PC-9 (cell line): ENCODE results near the gene TMEM125.

Experiments
- EZH2 ChIP-seq: fragments of 200-600 bp; sonication (generic); IDR thresholded peaks from 2 replicates; pipeline ENCODE4 v1.8.0; 2017; ENCODE audit warnings: antibody characterized with exemption, low read depth
- TF ChIP-seq, protein P1 (sequence below): fragments of 200-600 bp; sonication (generic); conservative IDR thresholded peaks from 2 replicates; pipeline ENCODE4 v1.6.1; 2017; ENCODE audit warnings: mixed run types, antibody characterized with exemption, mild to moderate bottlenecking, moderate library complexity

DNA sequence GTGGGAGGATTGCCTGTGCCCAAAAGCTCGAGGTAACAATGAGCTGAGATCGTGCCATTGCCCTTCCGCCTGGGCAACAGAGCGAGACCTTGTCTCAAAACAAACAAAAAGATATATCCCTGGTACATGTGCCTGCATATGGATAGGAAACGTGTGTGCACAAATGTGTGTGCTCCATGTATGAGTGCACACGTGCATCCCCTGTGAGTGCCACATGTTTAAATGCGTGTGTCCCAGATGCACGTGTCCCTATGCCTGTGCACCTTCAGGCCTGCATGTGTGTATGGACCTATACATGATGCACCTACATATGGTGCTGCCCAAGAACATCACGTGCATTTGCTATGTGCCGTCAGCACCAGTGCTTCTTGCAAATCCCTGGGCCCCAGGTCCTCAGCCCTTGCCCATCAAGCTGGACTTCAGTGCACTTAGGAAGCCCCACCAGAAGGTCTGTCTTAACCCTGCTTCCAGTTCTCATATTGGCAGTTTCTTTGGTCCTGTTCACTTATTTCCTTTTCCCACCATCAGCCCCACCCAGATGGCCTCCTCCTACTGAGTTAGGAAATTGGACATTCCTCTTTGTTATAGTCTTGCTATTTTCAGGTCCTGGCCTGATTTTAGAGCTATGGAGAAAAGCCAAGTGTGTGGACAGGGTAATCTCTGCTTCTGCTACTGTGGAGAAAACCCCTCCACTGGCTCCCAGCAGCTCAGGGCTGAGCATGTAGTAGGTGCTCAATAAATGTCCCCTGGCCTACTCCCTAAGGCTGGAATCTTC is 46.4 kb downstream of the TMEM125 start:
- TF ChIP-seq, protein P1, sequence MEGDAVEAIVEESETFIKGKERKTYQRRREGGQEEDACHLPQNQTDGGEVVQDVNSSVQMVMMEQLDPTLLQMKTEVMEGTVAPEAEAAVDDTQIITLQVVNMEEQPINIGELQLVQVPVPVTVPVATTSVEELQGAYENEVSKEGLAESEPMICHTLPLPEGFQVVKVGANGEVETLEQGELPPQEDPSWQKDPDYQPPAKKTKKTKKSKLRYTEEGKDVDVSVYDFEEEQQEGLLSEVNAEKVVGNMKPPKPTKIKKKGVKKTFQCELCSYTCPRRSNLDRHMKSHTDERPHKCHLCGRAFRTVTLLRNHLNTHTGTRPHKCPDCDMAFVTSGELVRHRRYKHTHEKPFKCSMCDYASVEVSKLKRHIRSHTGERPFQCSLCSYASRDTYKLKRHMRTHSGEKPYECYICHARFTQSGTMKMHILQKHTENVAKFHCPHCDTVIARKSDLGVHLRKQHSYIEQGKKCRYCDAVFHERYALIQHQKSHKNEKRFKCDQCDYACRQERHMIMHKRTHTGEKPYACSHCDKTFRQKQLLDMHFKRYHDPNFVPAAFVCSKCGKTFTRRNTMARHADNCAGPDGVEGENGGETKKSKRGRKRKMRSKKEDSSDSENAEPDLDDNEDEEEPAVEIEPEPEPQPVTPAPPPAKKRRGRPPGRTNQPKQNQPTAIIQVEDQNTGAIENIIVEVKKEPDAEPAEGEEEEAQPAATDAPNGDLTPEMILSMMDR, result no peak
- no peak for TF ChIP-seq EZH2
